MM.1S (cell line): Measurements from ENCODE around the gene SHC2.

Experiments used
- DNase-seq: peaks from one replicate; pipeline ENCODE4 v3.0.0-alpha.2; 2015
- H2AFZ ChIP-seq: fragments of 300-600 bp; sonication (generic); 2 replicates; pipeline ENCODE4 v1.6.0; 2016; ENCODE audit warnings: antibody characterized with exemption, low read length
- H3F3A ChIP-seq: fragments of 300-600 bp; sonication (generic); 2 replicates; pipeline ENCODE4 v1.6.1; 2016; ENCODE audit warnings: mild to moderate bottlenecking, antibody characterized with exemption, low read length, moderate library complexity, mixed read lengths; ENCODE audit not compliant: insufficient read depth
- H3K27ac ChIP-seq: fragments of 300-600 bp; sonication (generic); 2 replicates; pipeline ENCODE4 v1.5.1; 2016; ENCODE audit warnings: mild to moderate bottlenecking, low read length
- H3K27me3 ChIP-seq: fragments of 300-600 bp; sonication (generic); replicated peaks from 2 replicates; pipeline ENCODE4 v1.6.0; 2016; ENCODE audit warnings: low read length; ENCODE audit not compliant: insufficient read depth
- H3K36me3 ChIP-seq: fragments of 300-600 bp; sonication (generic); replicated peaks from 2 replicates; pipeline ENCODE4 v1.6.1; 2016; ENCODE audit warnings: mild to moderate bottlenecking, low read length, mixed read lengths; ENCODE audit not compliant: insufficient read depth
- H3K4me1 ChIP-seq: fragments of 300-600 bp; sonication (generic); 2 replicates; pipeline ENCODE4 v1.6.1; 2016; ENCODE audit warnings: low read length, mixed read lengths
- H3K4me2 ChIP-seq: fragments of 300-600 bp; sonication (generic); 2 replicates; pipeline ENCODE4 v1.6.0; 2016; ENCODE audit warnings: low read depth, low read length
- H3K4me3 ChIP-seq: fragments of 300-600 bp; sonication (generic); 2 replicates; pipeline ENCODE4 v1.5.1; 2016; ENCODE audit warnings: low read length, mixed read lengths
- H3K79me2 ChIP-seq: fragments of 300-600 bp; sonication (generic); 2 replicates; pipeline ENCODE4 v1.6.1; 2016; ENCODE audit warnings: mixed run types, low read length, mixed read lengths
- H3K9ac ChIP-seq: fragments of 300-600 bp; sonication (generic); 2 replicates; pipeline ENCODE4 v1.6.1; 2016; ENCODE audit warnings: low read length, mixed read lengths
- H3K9me2 ChIP-seq: fragments of 300-600 bp; sonication (generic); replicated peaks from 2 replicates; pipeline ENCODE4 v1.6.1; 2016; ENCODE audit warnings: mild to moderate bottlenecking, low read length, mixed read lengths; ENCODE audit not compliant: insufficient read depth
- H3K9me3 ChIP-seq: fragments of 300-600 bp; sonication (generic); replicated peaks from 2 replicates; pipeline ENCODE4 v1.6.1; 2016; ENCODE audit warnings: mild to moderate bottlenecking, low read length, mixed read lengths; ENCODE audit not compliant: insufficient read depth
- H4K20me1 ChIP-seq: fragments of 300-600 bp; sonication (generic); 2 replicates; pipeline ENCODE4 v1.6.1; 2016; ENCODE audit warnings: mild to moderate bottlenecking, low read length, moderate library complexity, mixed read lengths; ENCODE audit not compliant: insufficient read depth
- EZH2 ChIP-seq: fragments of 300-600 bp; sonication (generic); optimal IDR thresholded peaks from 2 replicates; pipeline ENCODE3; 2017; ENCODE audit warnings: low read depth, mild to moderate bottlenecking, antibody characterized with exemption, low read length, mixed read lengths
- EZH2phosphoT487 ChIP-seq: fragments of 300-600 bp; sonication (generic); IDR thresholded peaks from 2 replicates; pipeline ENCODE4 v1.6.1; 2018; ENCODE audit warnings: antibody characterized with exemption, low read length
- TF ChIP-seq, protein P1 (sequence below): fragments of 300-600 bp; sonication (generic); IDR thresholded peaks from 2 replicates; pipeline ENCODE4 v1.5.1; 2016; ENCODE audit warnings: antibody characterized with exemption, low read length, mixed read lengths

The SHC2 gene

DNA sequence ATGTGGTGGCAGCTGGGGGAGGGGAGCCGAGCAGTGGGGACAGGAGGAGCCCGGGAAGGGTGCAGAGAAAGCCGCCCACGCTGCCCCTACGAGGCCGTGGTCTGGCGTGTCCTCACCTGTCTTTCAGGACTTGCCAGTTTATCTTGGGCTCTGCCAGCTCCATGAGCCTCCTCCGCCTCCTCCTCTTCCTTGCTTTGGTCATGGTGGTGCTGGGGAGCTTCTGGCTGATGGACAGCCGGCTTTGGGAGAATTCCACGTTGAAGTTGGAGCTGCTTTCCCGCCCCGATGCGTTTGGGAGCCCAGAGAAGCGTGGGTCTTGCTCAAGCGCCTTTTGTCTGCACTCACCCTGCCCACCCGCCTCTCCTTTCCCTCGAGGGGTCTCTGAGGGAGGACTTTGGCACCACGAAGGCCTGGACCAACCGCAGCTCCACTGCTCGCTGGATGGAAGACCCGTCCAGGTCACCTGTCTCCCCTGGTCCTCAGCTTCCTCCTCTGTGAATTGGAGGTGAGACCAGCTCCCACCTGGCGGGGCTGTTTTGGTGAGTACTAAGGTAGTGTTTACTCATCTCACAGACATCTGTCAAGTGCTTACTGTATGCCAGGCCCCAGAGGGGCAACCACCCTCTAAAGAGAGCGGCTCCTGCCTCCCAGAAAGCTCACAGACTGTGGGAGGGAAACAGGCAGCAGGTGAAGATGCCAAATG, 86.5 kb downstream of the SHC2 start:
- no peaks in the 10 kb centered on the region for H3K36me3 ChIP-seq
- H2AFZ ChIP-seq = no peak overlapping the region
- no peaks in the 10 kb centered on the region for H3K9me3 ChIP-seq
- H3K9ac ChIP-seq = no peak overlapping the region
- DNase-seq = no peak
- H3K4me2 ChIP-seq = no peak overlapping the region
- no peaks in the 10 kb centered on the region for H4K20me1 ChIP-seq
- no peaks in the 10 kb centered on the region for H3F3A ChIP-seq
- H3K27ac ChIP-seq = no peak overlapping the region
- H3K27me3 ChIP-seq = peaks cover 87% of the 10 kb centered on the region
- no peaks in the 10 kb centered on the region for H3K4me1 ChIP-seq
- no peak overlapping the region for H3K4me3 ChIP-seq
- TF ChIP-seq EZH2phosphoT487 (no peak), EZH2 (peak; percentile 43)
- H3K79me2 ChIP-seq = no peaks in the 10 kb centered on the region
- H3K9me2 ChIP-seq = no peaks in the 10 kb centered on the region

DNA sequence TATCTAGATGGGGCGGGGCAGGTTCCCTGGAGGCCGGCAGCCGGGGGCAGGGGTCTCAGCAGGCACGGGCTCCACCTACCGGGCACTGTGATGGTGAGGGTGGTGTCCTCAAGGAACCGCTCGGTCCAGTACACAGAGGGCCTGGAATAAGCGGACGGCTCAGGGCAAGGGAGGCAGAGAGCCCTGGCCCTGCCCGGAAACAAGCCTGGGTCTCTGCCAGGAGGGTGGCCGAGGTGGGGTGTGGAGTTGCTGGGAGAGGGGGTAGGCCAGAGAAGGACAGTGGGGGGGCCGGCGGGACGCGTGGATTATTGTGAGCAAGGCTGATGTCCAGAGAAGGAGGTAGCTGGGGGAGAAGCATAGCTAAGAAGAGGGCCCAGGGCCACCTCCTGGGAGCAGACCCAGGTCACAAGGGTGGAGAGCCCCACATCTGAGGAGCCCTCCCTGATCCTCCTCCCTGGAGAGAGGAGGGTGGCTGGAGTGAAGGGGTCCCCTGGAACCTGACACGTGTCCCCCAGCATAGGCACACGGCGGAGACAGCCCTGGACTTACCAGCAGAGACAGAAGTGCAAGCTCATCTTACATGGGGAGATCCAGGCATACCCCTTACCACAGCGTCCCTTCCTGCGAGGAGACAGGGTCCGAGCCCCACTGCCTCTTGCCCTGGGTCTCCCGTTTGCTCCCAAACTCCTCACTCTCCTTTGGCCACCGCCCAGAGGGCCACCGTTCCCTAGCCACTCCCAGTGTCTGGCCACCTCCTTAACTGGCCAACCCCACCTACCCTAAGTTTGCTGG, 87.2 kb downstream of the SHC2 start:
- Histone ChIP-seq H3F3A (no peaks in the 10 kb centered on the region), H3K9me3 (no peaks in the 10 kb centered on the region), H2AFZ (no peak overlapping the region), H3K27ac (no peak overlapping the region), H3K9me2 (no peaks in the 10 kb centered on the region), H3K36me3 (no peaks in the 10 kb centered on the region), H3K4me1 (no peaks in the 10 kb centered on the region), H3K27me3 (peaks cover 87% of the 10 kb centered on the region), H4K20me1 (no peaks in the 10 kb centered on the region), H3K9ac (no peak overlapping the region), H3K4me3 (no peak overlapping the region), H3K4me2 (no peak overlapping the region), H3K79me2 (no peaks in the 10 kb centered on the region)
- no peak for DNase-seq
- TF ChIP-seq EZH2 (no peak), EZH2phosphoT487 (no peak)
- TF ChIP-seq, protein P1, sequence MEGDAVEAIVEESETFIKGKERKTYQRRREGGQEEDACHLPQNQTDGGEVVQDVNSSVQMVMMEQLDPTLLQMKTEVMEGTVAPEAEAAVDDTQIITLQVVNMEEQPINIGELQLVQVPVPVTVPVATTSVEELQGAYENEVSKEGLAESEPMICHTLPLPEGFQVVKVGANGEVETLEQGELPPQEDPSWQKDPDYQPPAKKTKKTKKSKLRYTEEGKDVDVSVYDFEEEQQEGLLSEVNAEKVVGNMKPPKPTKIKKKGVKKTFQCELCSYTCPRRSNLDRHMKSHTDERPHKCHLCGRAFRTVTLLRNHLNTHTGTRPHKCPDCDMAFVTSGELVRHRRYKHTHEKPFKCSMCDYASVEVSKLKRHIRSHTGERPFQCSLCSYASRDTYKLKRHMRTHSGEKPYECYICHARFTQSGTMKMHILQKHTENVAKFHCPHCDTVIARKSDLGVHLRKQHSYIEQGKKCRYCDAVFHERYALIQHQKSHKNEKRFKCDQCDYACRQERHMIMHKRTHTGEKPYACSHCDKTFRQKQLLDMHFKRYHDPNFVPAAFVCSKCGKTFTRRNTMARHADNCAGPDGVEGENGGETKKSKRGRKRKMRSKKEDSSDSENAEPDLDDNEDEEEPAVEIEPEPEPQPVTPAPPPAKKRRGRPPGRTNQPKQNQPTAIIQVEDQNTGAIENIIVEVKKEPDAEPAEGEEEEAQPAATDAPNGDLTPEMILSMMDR = no peak

DNA sequence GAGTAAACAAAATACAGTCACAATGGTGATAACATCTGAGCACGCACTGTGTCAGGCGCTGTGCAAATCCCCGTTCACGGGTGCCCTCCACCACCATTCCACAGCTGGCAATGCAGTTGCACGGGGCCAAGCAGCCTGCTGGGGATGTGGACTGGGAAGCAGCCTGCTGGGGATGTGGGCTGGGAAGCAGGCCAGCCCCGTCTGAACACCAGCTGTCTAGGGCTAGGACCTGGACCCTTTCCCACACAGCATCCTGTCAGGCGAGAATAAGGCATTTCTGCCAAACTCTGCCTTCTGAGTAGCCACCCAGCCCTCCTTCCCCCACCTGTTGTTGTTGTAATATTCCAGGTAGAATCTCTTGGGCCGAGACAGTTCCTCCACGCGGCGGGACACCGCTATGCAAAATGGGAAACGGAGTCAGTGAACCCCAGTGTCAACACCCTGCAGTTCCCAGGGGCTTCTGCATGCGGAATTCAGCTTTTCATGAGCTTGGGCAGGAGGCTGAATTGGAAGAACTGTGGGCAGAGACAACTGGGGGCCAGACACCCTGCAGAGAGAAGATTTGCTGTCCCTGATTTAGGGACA, 88.4 kb downstream of the SHC2 start:
- Histone ChIP-seq H3K36me3 (no peaks in the 10 kb centered on the region), H3K9ac (no peak overlapping the region), H3K4me1 (no peaks in the 10 kb centered on the region), H4K20me1 (no peaks in the 10 kb centered on the region), H3K27me3 (peaks cover 90% of the 10 kb centered on the region), H3K4me2 (no peak overlapping the region), H3K27ac (no peak overlapping the region), H3K4me3 (no peak overlapping the region), H3K9me3 (no peaks in the 10 kb centered on the region), H2AFZ (no peak overlapping the region), H3F3A (no peaks in the 10 kb centered on the region), H3K9me2 (no peaks in the 10 kb centered on the region), H3K79me2 (no peaks in the 10 kb centered on the region)
- TF ChIP-seq EZH2phosphoT487 (no peak), EZH2 (no peak)
- TF ChIP-seq, protein P1 = no peak
- no peak for DNase-seq
